Endothelial cell of umbilical vein (primary cell): ENCODE data around the gene CD151. TPM values are rescaled to one million over a fixed set of nuclear protein-coding genes. Genes with fewer than 3 reads are reported as not detected.
A peak's percentile ranks its signal among the peaks of the same experiment; 100 is the strongest.

Source experiments
- BruUV-seq: library from RNA; stranded (reverse); fragments of 400-500 nt; replicated peaks from 2 replicates; lab custom pipeline; 2021; lab: Mats Ljungman, UMichigan
- CTCF ChIA-PET: fragments of 300-600, 350-600 bp; sonication (Branson Sonifier 250); formaldehyde crosslinking; loops from one replicate; lab custom pipeline; 2021; ENCODE audit warnings: antibody characterized with exemption, inconsistent platforms; lab: Charles Lee
- POLR2A ChIA-PET: fragments of 300-600, 350-600 bp; sonication (Branson Sonifier 250); formaldehyde crosslinking; loops from one replicate; lab custom pipeline; 2021; ENCODE audit warnings: antibody characterized with exemption, inconsistent platforms; lab: Charles Lee
- DNase-seq: peaks from one replicate; pipeline ENCODE4 v3.0.0-alpha.2; 2011; ENCODE audit warnings: low read depth, low spot score
- FAIRE-seq: peaks from 2 replicates; lab custom pipeline; 2011; peaks lifted over from hg19 to GRCh38; lab: Jason Lieb, UNC
- H2AFZ ChIP-seq: 2 replicates; pipeline ENCODE4 v1.6.0; 2012; ENCODE audit warnings: low read depth, low read length, control low read depth, inconsistent platforms
- H3K27ac ChIP-seq: 2 replicates; pipeline ENCODE4 v1.5.1; 2011; ENCODE audit warnings: low read depth, mild to moderate bottlenecking, control low read depth, low read length, moderate library complexity; ENCODE audit not compliant: insufficient read depth
- H3K27me3 ChIP-seq, 2 experiments: 2 replicates each; pipeline versions ENCODE4 v1.6.0 to v1.6.1; 2011; ENCODE audit warnings: low read length in 2 of 2, mixed read lengths in 1 of 2; ENCODE audit not compliant: control insufficient read depth in 2 of 2, insufficient read depth in 2 of 2
- H3K36me3 ChIP-seq, 2 experiments: 2 replicates in 1 of 2; 3 replicates in 1 of 2; pipeline ENCODE4 v1.5.1; 2011; ENCODE audit warnings: low read length in 2 of 2, mild to moderate bottlenecking in 1 of 2, moderate library complexity in 1 of 2; ENCODE audit not compliant: control insufficient read depth in 2 of 2, insufficient read depth in 2 of 2; ENCODE audit errors: extremely low read depth in 1 of 2
- H3K4me1 ChIP-seq: 3 replicates; pipeline ENCODE4 v1.5.1; 2011; ENCODE audit warnings: mild to moderate bottlenecking, low read length; ENCODE audit not compliant: control insufficient read depth, insufficient read depth; ENCODE audit errors: extremely low read depth
- H3K4me2 ChIP-seq: 2 replicates; pipeline ENCODE4 v1.6.1; 2011; ENCODE audit warnings: low read length, control low read depth, mixed read lengths; ENCODE audit not compliant: insufficient read depth
- H3K4me3 ChIP-seq, 3 experiments: fragments of 200-600 bp in 1 of 3; sonication (generic), shearing (Covaris generic) in 1 of 3; replicated peaks in 1 of 3; 2 replicates each; pipeline ENCODE4 v1.5.1; 2011 to 2016; ENCODE audit warnings: control low read depth in 3 of 3, low read length in 3 of 3, mild to moderate bottlenecking in 2 of 3, inconsistent platforms in 1 of 3, low read depth in 1 of 3, moderate library complexity in 1 of 3; ENCODE audit not compliant: insufficient read depth in 1 of 3
- H3K79me2 ChIP-seq: 2 replicates; pipeline ENCODE4 v1.6.0; 2012; ENCODE audit warnings: low read length, inconsistent platforms; ENCODE audit not compliant: control insufficient read depth, insufficient read depth
- H3K9ac ChIP-seq: replicated peaks from 2 replicates; pipeline ENCODE3; 2011; ENCODE audit warnings: low read length, control low read depth; ENCODE audit not compliant: insufficient read depth; ENCODE audit errors: extremely low read depth
- H3K9me1 ChIP-seq: replicated peaks from 3 replicates; pipeline ENCODE4 v1.6.0; 2011; ENCODE audit warnings: mild to moderate bottlenecking, low read length; ENCODE audit not compliant: control insufficient read depth, insufficient read depth; ENCODE audit errors: extremely low read depth
- H3K9me3 ChIP-seq: replicated peaks from 2 replicates; pipeline ENCODE4 v1.5.1; 2012; ENCODE audit warnings: low read length, inconsistent platforms; ENCODE audit not compliant: control insufficient read depth, insufficient read depth
- H4K20me1 ChIP-seq: replicated peaks from 2 replicates; pipeline ENCODE3; 2011; ENCODE audit warnings: mild to moderate bottlenecking, low read length; ENCODE audit not compliant: control insufficient read depth, insufficient read depth; ENCODE audit errors: extremely low read depth
- FOS ChIP-seq: IDR thresholded peaks from 2 replicates; pipeline ENCODE4 v1.6.1; 2011; ENCODE audit warnings: mild to moderate bottlenecking, low read length, moderate library complexity, borderline replicate concordance; ENCODE audit not compliant: insufficient read depth
- GATA2 ChIP-seq: IDR thresholded peaks from 2 replicates; pipeline ENCODE4 v1.7.0; 2011; ENCODE audit warnings: low read depth, mild to moderate bottlenecking, moderate library complexity, mixed read lengths, low read length; ENCODE audit not compliant: insufficient read length, insufficient read depth
- JUN ChIP-seq: IDR thresholded peaks from 2 replicates; pipeline ENCODE4 v1.6.1; 2011; ENCODE audit warnings: borderline replicate concordance, low read depth; ENCODE audit not compliant: insufficient read length, insufficient read depth
- MAX ChIP-seq: IDR thresholded peaks from 2 replicates; pipeline ENCODE4 v1.6.1; 2011; ENCODE audit not compliant: insufficient read depth, insufficient read length
- MYC ChIP-seq: IDR thresholded peaks from one replicate; pipeline ENCODE4 v1.6.1; 2011; ENCODE audit warnings: mild to moderate bottlenecking, low read depth, low read length
- POLR2A ChIP-seq: IDR thresholded peaks from 2 replicates; pipeline ENCODE4 v1.6.1; 2012; ENCODE audit warnings: low read depth, mild to moderate bottlenecking, control low read depth, low read length
- dilution Hi-C: fragments of 300-500 bp; cut with MboI; formaldehyde crosslinking; loops from one replicate; pipeline ENCODE4 v1.15.0; 2019; ENCODE audit warnings: low sequenced_read_pairs; ENCODE audit not compliant: extremely low pct_ligation_motif_present
- intact Hi-C: fragments of 100-400 bp; cut with micrococcal nuclease; formaldehyde crosslinking; loops from one replicate; pipeline ENCODE4 v1.10.0; 2022
- polyA plus RNA-seq, 4 experiments: library from polyadenylated mRNA; depleted of rRNA in 3 of 4; stranded (reverse) in 3 of 4; unstranded in 1 of 4; fragments of >200 nt; gene quantifications; 2 replicates each; pipeline versions ENCODE4 v1.2.1 to v1.2.3, GENCODE V29; 2011 to 2012; ENCODE audit warnings: missing spikeins in 1 of 4
- total RNA-seq: library from RNA; stranded (reverse); gene quantifications from 2 replicates; pipeline ENCODE4 v1.2.3, GENCODE V29; 2021

The CD151 gene
- total and polyA plus RNA-seq, 2 donors (not counting 3 experiments of a cell fraction or from before 2014, with no cell fraction given), result 515 to 1,090 TPM

- peak overlapping the region; percentile 42 to 74 (median 59) for H3K4me3 ChIP-seq
- peak overlapping the region; percentile 13 for H3K9ac ChIP-seq
- BruUV-seq, result no TSS peak
- DNase-seq (no peak), FAIRE-seq (no peak)
- peak overlapping the region; percentile 1 for H3K27ac ChIP-seq
- H3K9me1 ChIP-seq, result no peaks in the 10 kb centered on the region
- ChIA-PET POLR2A (no interaction called here), CTCF (interaction anchor here (1.0 to 1.6 kb wide), 3 partner anchors 25 to 36 kb away, joined by 3 to 5 read pairs (median 4); no protein-coding TSS in a partner anchor)
- TF ChIP-seq JUN (no peak), MYC (no peak), MAX (no peak), POLR2A (no peak), FOS (no peak)
- intact Hi-C loops, result no loop called here
- peak overlapping the region; percentile 11 for H2AFZ ChIP-seq
- H3K4me2 ChIP-seq, result peak overlapping the region; percentile 91
- H3K9me3 ChIP-seq, result no peaks in the 10 kb centered on the region
- H3K79me2 ChIP-seq, result peaks cover 12% of the 10 kb centered on the region
- no peaks in the 10 kb centered on the region for H4K20me1 ChIP-seq
- H3K36me3 ChIP-seq, result peaks cover 0 to 19% of the 10 kb centered on the region in 2 experiments
- H3K4me1 ChIP-seq, result peaks cover 21% of the 10 kb centered on the region
- no peaks in the 10 kb centered on the region for H3K27me3 ChIP-seq
- dilution Hi-C loops, result no loop called here
Observed at GRCh38 chr11:804599-804964, 28.2 kb upstream of the CD151 start.

- BruUV-seq, result TSS peak; percentile 73
- H2AFZ ChIP-seq, result peak overlapping the region; percentile 77
- H3K4me1 ChIP-seq, result peaks cover 34% of the 10 kb centered on the region
- H4K20me1 ChIP-seq, result no peaks in the 10 kb centered on the region
- peak overlapping the region; percentile 97 for H3K27ac ChIP-seq
- H3K36me3 ChIP-seq, result peaks cover 5 to 22% of the 10 kb centered on the region in 2 experiments
- no peaks in the 10 kb centered on the region for H3K9me3 ChIP-seq
- ChIA-PET POLR2A (interaction anchor here (0.9 to 1.8 kb wide), 4 partner anchors 11 to 34 kb away, joined by 3 to 23 read pairs (median 6); partner anchors contain the start of genes PNPLA2 and TSPAN4), CTCF (interaction anchor here (1.0 to 1.2 kb wide), 3 partner anchors 10 to 25 kb away, joined by 3 to 6 read pairs (median 4); partner anchors contain the start of genes PNPLA2 and SLC25A22)
- H3K4me2 ChIP-seq, result peak overlapping the region; percentile 96
- TF ChIP-seq GATA2 (no peak), POLR2A (peak; percentile 16)
- H3K9me1 ChIP-seq, result no peaks in the 10 kb centered on the region
- dilution Hi-C loops, result no loop called here
- peak overlapping the region; percentile 97 for H3K9ac ChIP-seq
- no peaks in the 10 kb centered on the region for H3K27me3 ChIP-seq
- intact Hi-C loops, result loop anchor here (1.0 kb wide), 3 partner anchors 11 to 36 kb away; no protein-coding TSS in a partner anchor
- peak overlapping the region; percentile 77 to 90 (median 80) for H3K4me3 ChIP-seq
- no peak for FAIRE-seq
- no peak for DNase-seq
- peaks cover 41% of the 10 kb centered on the region for H3K79me2 ChIP-seq
Observed at GRCh38 chr11:808427-809286, 24.1 kb upstream of the CD151 start.
